DOHH2 (cell line): ENCODE measurements around the gene PSMG3.
"Not testable (repeated sequence)": the region's sequence is repeated elsewhere in the genome, so short reads cannot be mapped to it uniquely, and the experiment has no call there.

ENCODE experiments used
- H3F3A ChIP-seq: fragments of 200-600 bp; sonication (generic), shearing (Covaris generic); 2 replicates; pipeline ENCODE4 v1.6.0; 2016; ENCODE audit warnings: antibody characterized with exemption, mild to moderate bottlenecking; ENCODE audit not compliant: control insufficient read depth, insufficient read depth
- H3K27ac ChIP-seq: fragments of 200-600 bp; sonication (generic); 2 replicates; pipeline ENCODE4 v1.5.1; 2014; ENCODE audit warnings: low read depth, mild to moderate bottlenecking, low read length, moderate library complexity
- H3K27me3 ChIP-seq: fragments of 200-600 bp; sonication (generic); 2 replicates; pipeline ENCODE4 v1.6.1; 2014; ENCODE audit warnings: mild to moderate bottlenecking, low read length, mixed read lengths; ENCODE audit not compliant: control insufficient read depth
- H3K36me3 ChIP-seq: fragments of 200-600 bp; sonication (generic); 2 replicates; pipeline ENCODE4 v1.6.1; 2014; ENCODE audit warnings: mild to moderate bottlenecking, low read length, moderate library complexity, mixed read lengths; ENCODE audit not compliant: control insufficient read depth
- H3K4me1 ChIP-seq: fragments of 200-600 bp; sonication (generic); 2 replicates; pipeline ENCODE4 v1.6.1; 2014; ENCODE audit warnings: mild to moderate bottlenecking, low read length, mixed read lengths; ENCODE audit not compliant: control insufficient read depth
- H3K4me2 ChIP-seq: fragments of 200-600 bp; sonication (generic); 2 replicates; pipeline ENCODE4 v1.6.0; 2014; ENCODE audit warnings: mild to moderate bottlenecking, low read length, moderate library complexity
- H3K4me3 ChIP-seq: fragments of 200-600 bp; sonication (generic); 2 replicates; pipeline ENCODE4 v1.5.1; 2014; ENCODE audit warnings: mild to moderate bottlenecking, low read length, mixed read lengths
- H3K79me2 ChIP-seq: fragments of 200-600 bp; sonication (generic); 2 replicates; pipeline ENCODE4 v1.6.1; 2014; ENCODE audit warnings: mild to moderate bottlenecking, low read length, mixed read lengths; ENCODE audit not compliant: control insufficient read depth
- H3K9me2 ChIP-seq: fragments of 200-600 bp; sonication (generic); replicated peaks from 2 replicates; pipeline ENCODE4 v1.6.1; 2014; ENCODE audit warnings: mild to moderate bottlenecking, low read length, mixed read lengths; ENCODE audit not compliant: control insufficient read depth
- H3K9me3 ChIP-seq: fragments of 200-600 bp; sonication (generic); 2 replicates; pipeline ENCODE4 v1.6.1; 2014; ENCODE audit warnings: antibody characterized with exemption, low read length, mixed read lengths; ENCODE audit not compliant: control insufficient read depth, insufficient read depth
- H4K20me1 ChIP-seq: fragments of 200-600 bp; sonication (generic); 2 replicates; pipeline ENCODE4 v1.6.0; 2014; ENCODE audit warnings: low read depth, mild to moderate bottlenecking, antibody characterized with exemption, low read length, moderate library complexity; ENCODE audit not compliant: control insufficient read depth, insufficient read depth
- EZH2phosphoT487 ChIP-seq: fragments of 200-600 bp; sonication (generic); IDR thresholded peaks from 2 replicates; pipeline ENCODE4 v1.6.1; 2017; ENCODE audit warnings: borderline replicate concordance, mild to moderate bottlenecking, antibody characterized with exemption, low read length, moderate library complexity, mixed read lengths
- TF ChIP-seq, protein P1 (sequence below): fragments of 200-600 bp; sonication (generic); IDR thresholded peaks from one replicate; pipeline ENCODE4 v1.5.1; 2014; ENCODE audit warnings: antibody characterized with exemption, mild to moderate bottlenecking, low read depth, low read length; ENCODE audit not compliant: poor library complexity, severe bottlenecking

The PSMG3 gene

DNA sequence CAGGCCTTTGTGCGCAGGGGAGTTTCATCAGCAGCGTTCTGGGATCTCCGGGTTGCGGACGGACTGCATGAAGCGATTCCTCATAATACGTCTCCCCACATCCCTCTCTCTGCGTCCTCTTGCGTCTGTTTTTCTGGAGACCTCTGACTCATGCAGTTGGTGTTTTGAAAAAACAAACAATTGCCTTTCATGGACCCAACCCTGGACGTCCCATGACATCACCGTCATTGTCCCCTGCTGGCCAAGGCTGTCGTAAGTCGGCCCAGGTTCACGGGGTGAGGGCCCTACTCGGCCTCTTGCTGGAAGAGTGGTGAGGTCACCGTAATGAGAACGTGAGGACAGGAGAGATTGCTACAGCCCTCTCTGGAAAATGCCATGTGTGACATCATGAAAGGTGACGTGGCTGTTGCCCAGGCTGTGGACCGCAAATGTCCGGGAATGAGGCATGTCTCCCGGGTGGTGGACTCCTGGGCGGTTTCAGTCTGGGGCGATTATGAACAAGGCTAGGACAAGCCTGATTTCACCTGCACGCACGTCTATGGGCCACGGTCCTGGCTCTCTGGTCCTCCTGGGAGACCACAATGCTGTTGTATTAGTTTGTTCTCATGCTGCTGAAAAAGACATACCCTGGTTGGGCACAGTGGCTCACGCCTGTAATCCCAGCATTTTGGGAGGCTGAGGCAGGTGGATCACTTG lies 49.1 kb downstream of the PSMG3 start:
- TF ChIP-seq EZH2phosphoT487: no peak
- TF ChIP-seq, protein P1, sequence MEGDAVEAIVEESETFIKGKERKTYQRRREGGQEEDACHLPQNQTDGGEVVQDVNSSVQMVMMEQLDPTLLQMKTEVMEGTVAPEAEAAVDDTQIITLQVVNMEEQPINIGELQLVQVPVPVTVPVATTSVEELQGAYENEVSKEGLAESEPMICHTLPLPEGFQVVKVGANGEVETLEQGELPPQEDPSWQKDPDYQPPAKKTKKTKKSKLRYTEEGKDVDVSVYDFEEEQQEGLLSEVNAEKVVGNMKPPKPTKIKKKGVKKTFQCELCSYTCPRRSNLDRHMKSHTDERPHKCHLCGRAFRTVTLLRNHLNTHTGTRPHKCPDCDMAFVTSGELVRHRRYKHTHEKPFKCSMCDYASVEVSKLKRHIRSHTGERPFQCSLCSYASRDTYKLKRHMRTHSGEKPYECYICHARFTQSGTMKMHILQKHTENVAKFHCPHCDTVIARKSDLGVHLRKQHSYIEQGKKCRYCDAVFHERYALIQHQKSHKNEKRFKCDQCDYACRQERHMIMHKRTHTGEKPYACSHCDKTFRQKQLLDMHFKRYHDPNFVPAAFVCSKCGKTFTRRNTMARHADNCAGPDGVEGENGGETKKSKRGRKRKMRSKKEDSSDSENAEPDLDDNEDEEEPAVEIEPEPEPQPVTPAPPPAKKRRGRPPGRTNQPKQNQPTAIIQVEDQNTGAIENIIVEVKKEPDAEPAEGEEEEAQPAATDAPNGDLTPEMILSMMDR: no peak
- peaks cover 21% of the 10 kb centered on the region for H3K4me1 ChIP-seq
- 0 out of 2 replicates have a peak, but pooled peaks cover 4% of the 10 kb centered on the region for H3F3A ChIP-seq
- H3K9me3 ChIP-seq: no peaks in the 10 kb centered on the region
- H3K79me2 ChIP-seq: no peaks in the 10 kb centered on the region
- H3K4me3 ChIP-seq: no peak overlapping the region
- H3K9me2 ChIP-seq: no peaks in the 10 kb centered on the region
- H3K36me3 ChIP-seq: no peaks in the 10 kb centered on the region
- H3K4me2 ChIP-seq: no peak overlapping the region
- no peak overlapping the region for H3K27ac ChIP-seq
- no peaks in the 10 kb centered on the region for H3K27me3 ChIP-seq
- no peaks in the 10 kb centered on the region for H4K20me1 ChIP-seq

DNA sequence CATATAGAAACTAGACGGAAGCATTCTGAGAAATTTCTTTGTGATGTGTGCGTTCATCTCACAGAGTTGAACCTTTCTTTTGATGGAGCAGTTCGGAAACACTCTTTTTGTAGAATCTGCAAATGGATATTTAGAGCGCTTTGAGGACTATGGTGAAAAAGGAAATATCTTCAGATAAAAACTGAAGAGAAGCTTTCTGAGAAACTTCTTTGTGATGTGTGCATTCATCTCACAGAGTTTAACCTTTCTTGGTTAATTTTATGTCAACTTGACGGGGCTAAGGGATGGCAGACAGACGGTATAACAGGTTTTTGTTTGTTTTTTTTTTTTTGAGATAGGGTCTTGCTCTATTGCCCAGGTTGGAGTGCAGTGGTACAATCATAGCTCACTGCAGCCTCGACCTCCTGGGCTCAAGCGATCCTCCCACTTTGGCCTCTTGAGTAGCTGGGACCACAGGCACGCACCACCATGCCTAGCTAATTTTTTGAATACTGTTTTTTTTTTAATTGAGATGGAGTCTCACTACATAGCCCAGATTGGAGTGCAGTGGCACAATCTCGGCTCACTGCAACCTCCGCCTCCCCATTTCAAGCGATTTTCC lies 50.4 kb downstream of the PSMG3 start:
- not testable (repeated sequence) for H3K27ac ChIP-seq, H3K9me2 ChIP-seq, H4K20me1 ChIP-seq, H3K36me3 ChIP-seq, H3K4me1 ChIP-seq, H3K4me2 ChIP-seq, H3K4me3 ChIP-seq, H3K27me3 ChIP-seq, H3F3A ChIP-seq, H3K9me3 ChIP-seq, H3K79me2 ChIP-seq
